Endodermal cell (in vitro differentiated cells): ENCODE results near the gene AFMID. TPM values are rescaled to one million over a fixed set of nuclear protein-coding genes. Genes with fewer than 3 reads are reported as not detected.
A peak's percentile ranks its signal among the peaks of the same experiment; 100 is the strongest.
"Not testable (repeated sequence)": the region's sequence is repeated elsewhere in the genome, so short reads cannot be mapped to it uniquely, and the experiment has no call there.

Experiments used
- DNase-seq: peaks from one replicate; pipeline ENCODE4 v3.0.0-alpha.2; 2017
- H3K27ac ChIP-seq: 2 replicates; pipeline ENCODE4 v1.5.1; 2013; ENCODE audit warnings: mild to moderate bottlenecking, low read depth, low read length, moderate library complexity
- H3K27me3 ChIP-seq: 2 replicates; pipeline ENCODE4 v1.6.1; 2013; ENCODE audit warnings: mild to moderate bottlenecking, low read length, moderate library complexity; ENCODE audit not compliant: insufficient read depth, control insufficient read depth, poor library complexity, severe bottlenecking
- H3K36me3 ChIP-seq: 2 replicates; pipeline ENCODE4 v1.7.0; 2013; ENCODE audit warnings: mild to moderate bottlenecking, low read length, moderate library complexity; ENCODE audit not compliant: control insufficient read depth, insufficient read depth
- H3K4me1 ChIP-seq: one replicate; pipeline ENCODE4 v1.7.0; 2013; ENCODE audit warnings: low read length; ENCODE audit not compliant: control insufficient read depth, insufficient read depth
- H3K4me3 ChIP-seq: 2 replicates; pipeline ENCODE4 v1.5.1; 2013; ENCODE audit warnings: mild to moderate bottlenecking, low read length, moderate library complexity
- H3K9ac ChIP-seq: 2 replicates; pipeline ENCODE4 v1.6.1; 2013; ENCODE audit warnings: mild to moderate bottlenecking, low read length, moderate library complexity; ENCODE audit not compliant: poor library complexity, severe bottlenecking; ENCODE audit errors: extremely low read depth
- H3K9me3 ChIP-seq: 2 replicates; pipeline ENCODE4 v1.6.1; 2013; ENCODE audit warnings: mild to moderate bottlenecking, low read length, moderate library complexity; ENCODE audit not compliant: control insufficient read depth
- H3K27ac Mint-ChIP-seq: 2 replicates; pipeline ENCODE4 v1.8.0; 2020; ENCODE audit warnings: mixed read lengths
- H3K27me3 Mint-ChIP-seq: 2 replicates; pipeline ENCODE4 v1.8.0; 2021; ENCODE audit warnings: mild to moderate bottlenecking, mixed read lengths; ENCODE audit not compliant: insufficient read depth
- H3K36me3 Mint-ChIP-seq: 2 replicates; pipeline ENCODE4 v1.8.0; 2020; ENCODE audit warnings: low read depth, mixed read lengths
- H3K4me1 Mint-ChIP-seq: 2 replicates; pipeline ENCODE4 v1.8.0; 2020; ENCODE audit warnings: mixed read lengths
- H3K4me3 Mint-ChIP-seq: 2 replicates; pipeline ENCODE4 v1.8.0; 2020; ENCODE audit warnings: mild to moderate bottlenecking, moderate library complexity, mixed read lengths
- H3K9me3 Mint-ChIP-seq: 2 replicates; pipeline ENCODE4 v1.8.0; 2020; ENCODE audit warnings: mild to moderate bottlenecking, mixed read lengths
- WGBS, 2 experiments: methylation state at CpG; one replicate each; pipeline versions ENCODE4 v1.1.5 to v1.1.7; 2013; ENCODE audit warnings: missing lambda C conversion rate in 2 of 2, mixed read lengths in 1 of 2; ENCODE audit not compliant: insufficient coverage in 1 of 2, insufficient read length in 1 of 2; 5-methylcytosine and 5-hydroxymethylcytosine counted together
- total RNA-seq, 2 donors: library from RNA; stranded (reverse); fragmentation: NEBNext Ultra II Directional in 1 of 2; extraction: Animal tissue kit (Norgen Biotek cat#: 25700) in 1 of 2; gene quantifications; 2 replicates in 1 of 2; 3 replicates in 1 of 2; pipeline ENCODE4 v1.2.1, GENCODE V29; 2021
- TF ChIP-seq, protein P1 (sequence below): fragments of 200-600 bp; sonication (generic); conservative IDR thresholded peaks from 2 replicates; pipeline ENCODE4 v1.5.0; 2021; ENCODE audit warnings: antibody characterized with exemption, mild to moderate bottlenecking

AFMID gene
- total RNA-seq, 2 donors from 2014 or later: 46.5 to 52.4 TPM

DNA sequence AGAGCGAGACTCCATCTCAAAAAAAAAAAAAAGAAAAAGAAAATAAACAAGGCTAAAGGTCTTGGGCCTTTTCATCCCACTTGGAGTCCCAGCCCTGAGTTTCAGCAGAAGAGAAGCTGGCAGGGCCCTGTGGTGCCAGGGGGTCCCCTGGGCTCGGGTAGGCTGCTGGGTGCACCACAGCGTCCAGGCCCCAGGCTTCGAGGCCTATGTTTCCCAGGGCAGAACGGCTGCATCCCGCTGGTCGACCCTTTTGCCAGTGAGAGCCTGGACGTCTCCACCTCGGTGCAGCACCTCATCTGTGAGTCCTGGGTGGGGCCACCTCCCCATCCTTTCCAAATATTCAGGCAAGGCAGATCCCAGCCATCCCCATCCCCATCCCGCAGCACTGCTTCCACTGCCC lies 46.5 kb downstream of the AFMID start:
- H3K36me3 ChIP-seq: no peaks in the 10 kb centered on the region
- H3K27ac ChIP-seq: no peak overlapping the region
- H3K4me3 ChIP-seq: no peak overlapping the region
- H3K36me3 Mint-ChIP-seq: no peaks in the 10 kb centered on the region
- no peak overlapping the region for H3K4me3 Mint-ChIP-seq
- peaks cover 2% of the 10 kb centered on the region for H3K4me1 Mint-ChIP-seq
- peaks cover 41% of the 10 kb centered on the region for H3K27me3 Mint-ChIP-seq
- H3K9ac ChIP-seq: no peak overlapping the region
- H3K27me3 ChIP-seq: peaks cover 28% of the 10 kb centered on the region
- 87 to 96% methylated on average over 7 to 9 of the region's 10 CpGs for WGBS, 2 experiments
- H3K9me3 Mint-ChIP-seq: no peaks in the 10 kb centered on the region
- H3K27ac Mint-ChIP-seq: no peak overlapping the region
- peak; percentile 49 for DNase-seq
- no peaks in the 10 kb centered on the region for H3K4me1 ChIP-seq
- no peaks in the 10 kb centered on the region for H3K9me3 ChIP-seq
- TF ChIP-seq, protein P1, sequence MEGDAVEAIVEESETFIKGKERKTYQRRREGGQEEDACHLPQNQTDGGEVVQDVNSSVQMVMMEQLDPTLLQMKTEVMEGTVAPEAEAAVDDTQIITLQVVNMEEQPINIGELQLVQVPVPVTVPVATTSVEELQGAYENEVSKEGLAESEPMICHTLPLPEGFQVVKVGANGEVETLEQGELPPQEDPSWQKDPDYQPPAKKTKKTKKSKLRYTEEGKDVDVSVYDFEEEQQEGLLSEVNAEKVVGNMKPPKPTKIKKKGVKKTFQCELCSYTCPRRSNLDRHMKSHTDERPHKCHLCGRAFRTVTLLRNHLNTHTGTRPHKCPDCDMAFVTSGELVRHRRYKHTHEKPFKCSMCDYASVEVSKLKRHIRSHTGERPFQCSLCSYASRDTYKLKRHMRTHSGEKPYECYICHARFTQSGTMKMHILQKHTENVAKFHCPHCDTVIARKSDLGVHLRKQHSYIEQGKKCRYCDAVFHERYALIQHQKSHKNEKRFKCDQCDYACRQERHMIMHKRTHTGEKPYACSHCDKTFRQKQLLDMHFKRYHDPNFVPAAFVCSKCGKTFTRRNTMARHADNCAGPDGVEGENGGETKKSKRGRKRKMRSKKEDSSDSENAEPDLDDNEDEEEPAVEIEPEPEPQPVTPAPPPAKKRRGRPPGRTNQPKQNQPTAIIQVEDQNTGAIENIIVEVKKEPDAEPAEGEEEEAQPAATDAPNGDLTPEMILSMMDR: no peak

DNA sequence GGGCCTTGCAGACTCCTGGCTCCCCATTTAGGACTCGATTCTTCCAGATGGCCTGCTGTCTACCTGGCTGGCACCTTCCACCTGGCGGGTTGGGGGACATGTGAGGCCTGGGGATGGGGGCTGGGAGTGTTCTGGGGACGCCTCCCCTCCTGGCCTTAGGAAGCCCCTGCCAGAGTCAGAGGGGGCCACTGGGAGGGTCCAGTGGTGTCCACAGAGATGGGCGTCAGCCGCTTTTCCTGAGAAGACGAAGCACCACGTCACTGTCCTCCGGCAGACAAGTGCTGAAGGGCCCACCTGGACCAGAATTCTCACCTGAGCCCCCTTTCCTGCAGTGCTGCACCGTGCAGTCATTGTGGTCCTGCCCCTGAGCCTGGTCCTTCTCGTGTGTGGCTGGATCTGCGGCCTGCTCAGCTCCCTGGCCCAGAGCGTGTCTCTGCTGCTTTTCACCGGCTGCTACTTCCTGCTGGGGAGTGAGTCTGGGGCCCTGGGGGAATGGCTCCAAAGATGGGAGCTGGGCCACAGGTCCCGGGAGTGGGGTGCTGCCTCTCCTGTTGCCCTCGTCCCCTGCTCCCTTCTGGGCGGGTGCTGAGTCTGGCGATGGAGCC lies 47.2 kb downstream of the AFMID start:
- H3K27ac Mint-ChIP-seq: no peak overlapping the region
- no peaks in the 10 kb centered on the region for H3K36me3 Mint-ChIP-seq
- no peak overlapping the region for H3K4me3 ChIP-seq
- 91 to 95% methylated on average over 11 to 17 of the region's 17 CpGs for WGBS, 2 experiments
- H3K27me3 Mint-ChIP-seq: peaks cover 35% of the 10 kb centered on the region
- DNase-seq: peak; percentile 50
- H3K27me3 ChIP-seq: peaks cover 28% of the 10 kb centered on the region
- H3K36me3 ChIP-seq: no peaks in the 10 kb centered on the region
- H3K9ac ChIP-seq: no peak overlapping the region
- H3K4me3 Mint-ChIP-seq: no peak overlapping the region
- H3K9me3 Mint-ChIP-seq: no peaks in the 10 kb centered on the region
- peaks cover 2% of the 10 kb centered on the region for H3K4me1 Mint-ChIP-seq
- no peak overlapping the region for H3K27ac ChIP-seq
- no peaks in the 10 kb centered on the region for H3K9me3 ChIP-seq
- TF ChIP-seq, protein P1: no peak
- H3K4me1 ChIP-seq: no peaks in the 10 kb centered on the region

DNA sequence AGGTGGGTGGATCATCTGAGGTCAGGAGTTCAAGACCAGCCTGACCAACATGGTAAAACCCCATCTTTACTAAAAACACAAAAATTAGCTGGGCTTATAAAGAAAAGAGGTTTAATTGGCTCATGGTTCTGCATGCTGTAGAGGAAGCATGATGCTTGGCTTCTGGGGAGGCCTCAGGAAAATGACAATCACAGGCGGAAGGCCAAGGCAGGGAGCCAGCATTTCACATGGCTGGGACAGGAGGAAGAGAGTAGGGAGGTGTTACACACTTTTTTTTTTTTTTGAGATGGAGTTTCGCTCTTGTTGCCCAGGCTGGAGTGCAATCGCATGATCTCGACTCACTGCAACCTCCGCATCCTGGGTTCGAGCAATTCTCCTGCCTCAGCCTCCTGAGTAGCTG lies 47.9 kb downstream of the AFMID start:
- H3K4me1 ChIP-seq, DNase-seq, H3K4me1 Mint-ChIP-seq, H3K27ac Mint-ChIP-seq, H3K9me3 Mint-ChIP-seq, H3K9ac ChIP-seq, H3K36me3 Mint-ChIP-seq, H3K36me3 ChIP-seq, H3K4me3 ChIP-seq, H3K9me3 ChIP-seq, H3K27ac ChIP-seq, H3K4me3 Mint-ChIP-seq: not testable (repeated sequence)
- peaks cover 31% of the 10 kb centered on the region for H3K27me3 Mint-ChIP-seq
- 93 to 100% methylated on average over 3 to 6 of the region's 6 CpGs for WGBS, 2 experiments
- H3K27me3 ChIP-seq: peaks cover 28% of the 10 kb centered on the region

DNA sequence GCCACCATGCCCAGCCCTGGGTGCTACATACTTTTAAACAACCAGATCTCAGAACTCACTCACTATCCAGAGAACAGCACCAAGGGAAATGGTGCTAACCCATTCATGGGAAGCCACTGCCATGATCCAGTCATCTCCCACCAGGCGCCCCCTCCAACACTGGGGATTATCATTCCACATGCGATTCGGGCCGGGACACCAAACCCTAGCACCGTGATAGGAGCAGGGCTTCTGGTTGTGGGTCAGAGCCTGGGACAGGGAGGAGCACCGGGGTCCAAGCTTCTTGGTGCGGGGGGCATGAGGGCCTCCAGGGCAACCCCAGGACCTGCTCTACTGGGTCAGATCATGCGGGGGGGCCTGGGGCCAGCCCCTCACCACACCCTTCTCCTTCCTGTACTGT lies 48.7 kb downstream of the AFMID start:
- peak; percentile 46 for DNase-seq
- WGBS, 2 experiments: 80% methylated on average over 1 to 8 of the region's 8 CpGs
- Histone ChIP-seq H3K4me3 (no peak overlapping the region), H3K4me1 (no peaks in the 10 kb centered on the region), H3K9ac (no peak overlapping the region), H3K27ac (no peak overlapping the region), H3K36me3 (no peaks in the 10 kb centered on the region), H3K9me3 (no peaks in the 10 kb centered on the region), H3K27me3 (peaks cover 20% of the 10 kb centered on the region)
- Mint-ChIP-seq H3K27ac (no peak overlapping the region), H3K9me3 (no peaks in the 10 kb centered on the region), H3K4me3 (no peak overlapping the region), H3K36me3 (no peaks in the 10 kb centered on the region), H3K27me3 (peaks cover 22% of the 10 kb centered on the region), H3K4me1 (peaks cover under 1% of the 10 kb centered on the region)
- TF ChIP-seq, protein P1: no peak
